GM19372 (cell line): ENCODE data around the gene ARID3B.
A peak's percentile ranks its signal among the peaks of the same experiment; 100 is the strongest.
"Not testable (repeated sequence)": the region's sequence is repeated elsewhere in the genome, so short reads cannot be mapped to it uniquely, and the experiment has no call there.

Source experiments
- ATAC-seq: cut with Tn5 transposase; IDR thresholded peaks from one replicate; pipeline ENCODE4 v1.9.1; 2021; ENCODE audit warnings: mild to moderate bottlenecking, low read depth, moderate library complexity; ENCODE audit not compliant: unreplicated experiment

Gene ARID3B

DNA sequence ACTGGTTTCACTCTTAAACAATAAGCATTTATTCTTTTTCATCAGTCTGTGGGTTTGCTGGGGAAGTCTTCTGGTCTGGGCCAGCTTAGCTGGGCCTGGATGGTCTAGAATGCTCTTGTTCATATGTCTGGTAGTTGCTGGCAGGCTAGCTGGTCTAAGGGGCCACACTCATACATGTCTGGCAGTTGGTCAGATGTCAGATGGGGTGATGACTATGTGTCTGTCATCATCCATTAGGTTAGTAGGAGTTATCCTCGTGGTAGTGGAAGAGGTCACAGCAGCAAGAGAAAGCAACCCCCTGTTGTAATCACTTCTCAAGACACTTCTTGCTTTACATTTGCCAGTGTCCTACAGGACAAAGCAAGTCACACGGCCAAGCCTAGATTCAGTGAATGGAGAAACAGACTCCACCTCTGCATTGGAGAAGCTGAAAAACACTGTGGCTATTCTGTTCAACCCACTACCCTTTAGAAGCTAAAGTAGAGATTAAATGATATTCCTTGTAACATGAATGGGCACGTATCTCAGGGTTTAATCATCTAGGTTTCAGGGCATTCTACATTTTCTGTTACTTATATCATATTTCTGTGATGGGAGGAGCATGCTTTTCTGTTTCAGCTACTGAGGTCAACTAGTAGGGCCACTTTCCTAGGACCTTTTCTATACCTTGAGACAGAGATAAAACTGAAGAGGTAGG, 5.5 kb upstream of the ARID3B start:
- no peak for ATAC-seq

- no peak for ATAC-seq
Observed at GRCh38 chr15:74537736-74538135, 3.3 kb upstream of the ARID3B start.

GRCh38 chr15:74539521-74539920, 1.5 kb upstream of the ARID3B start:
- not testable (repeated sequence) for ATAC-seq

DNA sequence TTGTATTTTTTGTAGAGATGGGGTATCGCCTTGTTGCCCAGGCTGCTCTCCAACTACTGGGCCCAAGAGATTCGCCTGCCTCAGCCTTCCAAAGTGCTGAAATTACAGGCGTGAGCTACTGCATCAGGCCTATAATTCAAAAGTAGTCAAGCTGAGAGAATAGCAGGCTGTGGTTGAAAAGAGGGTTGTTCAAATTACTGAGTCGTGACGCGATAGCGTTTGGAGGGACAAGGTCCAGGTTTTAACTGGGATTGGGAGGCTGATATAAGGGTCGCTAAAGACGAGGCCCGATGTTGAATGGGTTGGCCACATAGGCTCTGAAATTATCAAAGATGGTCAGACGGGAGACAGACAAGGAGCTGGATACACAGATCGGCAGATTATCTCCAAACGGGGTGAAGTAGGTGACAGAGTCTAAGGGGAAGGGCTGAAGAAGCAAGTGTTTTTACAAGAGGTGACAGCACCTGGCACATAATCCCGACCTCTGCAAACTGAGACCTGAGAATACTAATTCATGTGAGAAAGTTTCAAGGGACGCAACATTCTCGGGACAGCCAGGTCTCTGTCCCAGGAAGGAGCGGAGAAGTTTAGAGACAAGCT, 759 bp upstream of the ARID3B start:
- ATAC-seq = no peak

GRCh38 chr15:74541494-74542165, 610 bp downstream of the ARID3B start:
- peak; percentile 3 for ATAC-seq

- no peak for ATAC-seq
Observed at GRCh38 chr15:74542166-74543042, 1.4 kb downstream of the ARID3B start.

DNA sequence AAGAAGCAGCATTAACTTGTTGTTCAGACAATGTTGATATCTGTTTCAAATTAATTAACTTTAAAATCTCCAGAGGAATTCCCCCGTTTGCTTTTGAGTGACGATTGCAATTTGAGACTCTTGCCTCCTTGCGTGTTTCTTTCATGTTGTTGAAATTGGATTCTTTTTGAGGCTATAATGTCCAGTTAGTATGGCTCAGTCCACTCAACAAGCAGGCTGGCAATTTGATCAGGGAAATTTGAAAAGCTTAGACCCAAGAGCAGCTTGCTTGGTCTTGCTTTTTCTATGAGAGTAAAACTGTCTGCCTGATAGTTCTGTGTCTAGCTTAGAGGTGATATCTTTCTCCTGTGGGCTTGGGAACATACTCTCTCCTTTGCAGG, 2.0 kb downstream of the ARID3B start:
- ATAC-seq = no peak

DNA sequence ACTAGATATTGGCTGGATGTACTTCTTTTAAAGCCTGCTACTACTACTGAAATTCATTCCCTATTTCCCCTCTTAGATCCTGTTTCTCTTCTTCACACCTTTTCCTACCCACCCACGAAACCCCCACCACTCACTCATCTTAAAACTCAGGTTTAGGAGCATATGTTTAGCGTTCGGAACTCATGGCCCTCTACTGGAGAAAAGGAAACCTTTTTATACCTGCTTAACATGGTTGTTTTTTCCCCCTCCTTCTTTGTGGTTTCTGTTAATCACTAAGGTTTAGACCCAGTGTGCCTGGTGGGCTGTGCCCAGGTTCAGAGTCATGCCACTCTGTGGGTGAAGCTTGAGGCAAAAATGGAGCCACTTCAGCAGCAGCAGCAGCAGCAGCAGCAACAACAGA, 2.6 kb downstream of the ARID3B start:
- no peak for ATAC-seq

DNA sequence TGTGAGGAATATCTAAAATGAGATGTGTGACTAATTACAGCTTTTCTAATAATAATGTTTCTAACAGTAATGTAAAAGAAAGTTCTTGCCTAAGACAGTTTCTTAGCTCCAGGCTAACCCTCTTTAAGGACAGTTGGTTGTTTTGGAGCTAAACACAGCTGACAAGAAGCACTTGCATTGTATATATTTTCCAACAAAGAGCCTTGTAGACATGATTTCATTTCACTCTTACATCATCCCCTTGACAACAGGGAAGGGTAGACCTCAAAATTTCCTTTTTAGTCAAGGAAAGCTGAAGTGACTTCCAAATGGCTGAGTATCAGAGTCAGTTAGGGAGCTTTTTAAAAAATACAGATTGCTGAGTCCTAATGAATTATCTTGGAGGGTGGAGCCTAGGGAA, 4.1 kb downstream of the ARID3B start:
- no peak for ATAC-seq

DNA sequence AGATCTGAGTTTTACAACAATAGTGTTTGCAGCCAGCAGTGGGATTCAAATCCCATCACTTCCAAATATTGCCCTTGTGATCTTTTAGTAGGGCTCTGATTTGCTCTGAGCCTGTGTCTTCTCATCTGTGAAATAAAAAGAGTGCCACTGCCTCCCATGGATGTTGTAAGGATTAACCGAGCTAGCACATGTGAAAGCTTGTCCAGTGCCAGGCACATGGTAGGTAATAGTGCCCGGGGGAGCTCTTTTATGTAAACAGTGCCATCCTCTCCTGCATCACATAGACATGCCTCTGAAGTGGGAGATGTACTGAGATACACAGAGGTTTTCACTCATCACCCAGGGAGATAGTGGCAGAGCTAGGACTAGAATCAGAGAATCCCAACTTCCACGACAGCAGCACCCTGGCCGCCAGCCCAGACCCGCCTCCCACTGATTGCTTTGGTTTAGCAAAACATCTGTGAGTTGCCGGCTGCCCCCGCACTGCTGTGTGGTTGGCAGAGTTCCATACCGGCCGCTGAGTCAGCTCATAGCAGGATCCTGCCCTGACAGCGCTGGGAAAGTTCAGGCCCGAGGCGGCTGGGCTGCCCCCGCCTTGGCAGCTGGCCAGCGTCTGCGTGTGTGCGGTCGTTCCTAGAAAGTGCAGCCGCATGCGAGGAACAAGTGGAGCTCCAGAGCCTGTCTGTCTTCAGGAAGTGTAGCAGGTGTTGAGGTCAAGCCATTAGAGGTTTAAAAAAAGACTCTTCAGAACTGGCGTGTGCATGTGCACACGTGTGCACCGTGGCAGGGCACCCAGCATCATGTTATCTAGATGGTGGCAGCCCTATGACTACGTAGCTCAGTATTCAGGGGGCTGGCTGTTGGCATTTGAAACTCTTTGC, 5.0 kb downstream of the ARID3B start:
- ATAC-seq = peak; percentile 53

DNA sequence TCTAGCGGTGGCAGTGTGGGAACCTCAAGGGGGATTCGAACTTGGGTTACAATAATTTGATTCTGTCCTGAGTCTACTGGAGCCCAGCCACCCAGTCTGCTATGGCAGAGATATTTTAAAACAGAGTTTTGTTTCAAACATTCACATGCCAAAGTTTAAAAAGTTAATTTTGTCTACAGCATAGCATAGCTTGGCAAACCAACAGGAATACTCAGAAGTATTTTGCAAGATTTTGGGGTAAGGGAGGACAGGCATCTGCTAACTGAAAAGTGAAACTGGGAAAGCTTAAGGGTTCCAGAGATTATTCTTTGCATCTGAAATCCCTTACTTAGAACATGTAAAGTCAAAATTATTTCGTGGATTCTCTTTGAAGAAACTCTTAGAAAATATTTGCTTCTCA, 6.6 kb downstream of the ARID3B start:
- no peak for ATAC-seq

DNA sequence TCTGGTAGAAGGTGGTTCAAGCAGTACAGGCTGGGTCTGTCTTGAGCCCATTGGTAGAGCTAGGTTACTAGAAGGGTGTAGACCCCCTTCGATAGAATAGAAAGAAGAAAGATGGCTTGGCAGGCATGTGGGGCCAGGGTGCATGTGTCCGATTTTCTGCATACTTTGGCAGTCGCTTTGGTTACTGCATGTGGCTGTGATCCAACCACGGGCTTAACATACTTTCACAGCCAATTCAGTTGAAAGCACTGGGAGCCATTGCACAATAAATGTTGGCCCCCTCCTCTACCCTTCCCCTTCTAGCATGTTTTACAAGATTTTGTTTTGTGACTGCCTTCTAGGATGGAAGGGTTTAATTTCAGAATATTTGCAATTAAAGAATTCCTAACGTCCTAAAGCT, 7.2 kb downstream of the ARID3B start:
- ATAC-seq = no peak

GRCh38 chr15:74549816-74550215, 8.8 kb downstream of the ARID3B start:
- ATAC-seq = no peak

DNA sequence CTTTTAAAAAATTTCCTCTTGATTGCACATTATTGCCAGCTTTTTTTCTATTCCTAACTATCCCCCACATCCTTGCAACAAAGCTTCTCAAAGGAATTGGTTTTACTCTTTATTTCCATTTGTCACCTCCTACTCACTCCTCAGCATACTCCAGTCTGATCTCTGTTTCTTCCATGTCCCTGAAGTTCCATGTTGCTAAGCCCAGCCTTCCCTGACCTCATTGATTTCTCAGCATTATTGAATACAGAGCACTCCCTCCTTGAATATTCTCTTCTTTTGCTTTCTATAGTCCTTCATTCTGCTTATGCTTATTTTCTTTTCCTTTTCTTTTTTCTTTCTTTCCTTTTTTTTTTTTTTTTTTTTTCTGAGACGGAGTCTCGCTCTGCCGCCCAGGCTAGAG, 10.7 kb downstream of the ARID3B start:
- no peak for ATAC-seq

DNA sequence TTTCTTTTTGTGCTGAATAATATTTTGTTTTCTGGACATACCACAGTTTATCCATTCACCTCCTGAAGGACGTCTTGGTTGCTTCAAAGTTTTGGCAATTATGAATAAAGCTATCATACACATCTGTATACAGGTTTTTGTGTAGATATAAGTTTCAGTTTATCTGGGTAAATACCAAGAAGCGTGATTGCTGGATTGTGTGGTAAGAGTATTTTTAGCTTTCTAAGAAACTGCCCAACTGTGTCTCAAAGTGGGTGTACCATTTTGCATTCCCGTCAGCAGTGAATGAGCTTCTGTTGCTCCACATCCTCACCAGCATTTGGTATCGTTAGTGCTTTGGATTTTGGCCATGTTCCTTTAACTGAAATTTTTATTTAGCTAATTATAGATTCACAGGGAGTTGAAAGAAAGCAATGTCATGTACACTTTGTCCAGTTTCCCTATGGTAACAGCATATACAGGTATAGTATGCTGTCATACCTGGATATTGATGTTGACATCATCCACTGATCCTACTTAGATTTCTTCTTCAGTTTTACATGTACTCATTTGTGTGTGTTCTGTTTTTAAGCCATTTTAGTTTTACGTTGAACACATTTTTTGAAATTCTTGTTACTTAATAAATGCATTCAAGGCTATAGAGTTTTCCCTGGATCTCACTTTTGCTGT, 11.9 kb downstream of the ARID3B start:
- ATAC-seq = no peak

DNA sequence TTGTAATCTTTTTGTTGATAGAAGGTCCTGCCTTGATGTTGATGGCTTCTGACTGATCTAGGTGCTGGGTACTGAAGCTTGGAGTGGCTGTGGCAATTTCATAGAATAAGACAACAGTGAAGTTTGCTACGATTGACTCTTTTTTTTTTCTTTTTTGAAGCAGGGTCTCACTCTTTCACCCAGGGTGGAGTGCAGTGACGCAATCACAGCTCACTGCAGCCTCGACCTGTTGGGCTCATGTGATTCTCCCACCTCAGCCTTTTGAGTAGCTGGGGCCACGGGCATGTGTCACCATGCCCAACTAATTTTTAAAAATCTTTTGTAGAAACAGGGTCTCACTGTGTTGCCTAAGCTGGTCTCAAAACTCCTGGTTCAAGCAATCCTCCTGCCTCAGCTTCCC, 14.2 kb downstream of the ARID3B start:
- no peak for ATAC-seq

GRCh38 chr15:74558706-74559105, 17.7 kb downstream of the ARID3B start:
- ATAC-seq = no peak

DNA sequence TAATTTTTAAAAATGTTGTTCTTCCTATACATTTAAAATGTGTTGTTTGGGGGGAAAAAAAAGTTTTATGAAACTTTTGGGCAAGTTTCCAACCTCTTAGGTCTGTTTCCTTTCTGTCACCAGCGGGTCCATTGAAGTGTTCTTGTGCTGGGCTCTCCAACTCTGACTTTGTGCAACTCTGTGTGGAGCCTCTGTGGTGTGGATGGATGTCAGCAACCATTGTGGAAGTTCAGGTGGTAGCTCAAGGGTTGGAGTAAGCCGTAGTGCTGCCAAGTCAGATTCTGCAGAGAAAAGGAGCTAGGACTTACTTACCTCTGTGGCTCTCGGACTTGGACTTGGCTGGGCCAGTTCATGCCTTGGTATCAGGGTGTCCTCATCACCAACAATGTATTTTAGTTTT, 22.4 kb downstream of the ARID3B start:
- ATAC-seq = no peak

DNA sequence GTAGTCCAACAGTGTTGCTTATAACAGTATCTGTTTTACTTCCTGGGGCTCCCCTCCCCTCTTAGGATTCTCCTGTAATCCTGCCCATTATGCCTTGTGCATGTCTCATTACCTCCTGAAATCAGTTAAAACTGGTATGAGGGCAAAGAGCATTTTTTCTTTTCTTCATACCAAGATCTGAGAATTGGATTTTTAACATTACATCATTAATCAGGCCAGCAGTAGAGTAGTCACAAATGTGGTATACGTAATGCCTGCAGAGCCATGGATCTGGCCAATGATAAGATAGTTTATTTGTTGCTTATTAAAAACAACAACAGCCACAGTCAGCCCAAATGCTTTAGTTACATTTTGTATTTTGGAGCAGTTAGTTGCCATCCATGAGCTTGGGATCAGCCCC, 23.2 kb downstream of the ARID3B start:
- no peak for ATAC-seq
